Measurements from ENCODE around the gene USP25.
A peak's percentile ranks its signal among the peaks of the same experiment; 100 is the strongest.

USP25 gene

DNA sequence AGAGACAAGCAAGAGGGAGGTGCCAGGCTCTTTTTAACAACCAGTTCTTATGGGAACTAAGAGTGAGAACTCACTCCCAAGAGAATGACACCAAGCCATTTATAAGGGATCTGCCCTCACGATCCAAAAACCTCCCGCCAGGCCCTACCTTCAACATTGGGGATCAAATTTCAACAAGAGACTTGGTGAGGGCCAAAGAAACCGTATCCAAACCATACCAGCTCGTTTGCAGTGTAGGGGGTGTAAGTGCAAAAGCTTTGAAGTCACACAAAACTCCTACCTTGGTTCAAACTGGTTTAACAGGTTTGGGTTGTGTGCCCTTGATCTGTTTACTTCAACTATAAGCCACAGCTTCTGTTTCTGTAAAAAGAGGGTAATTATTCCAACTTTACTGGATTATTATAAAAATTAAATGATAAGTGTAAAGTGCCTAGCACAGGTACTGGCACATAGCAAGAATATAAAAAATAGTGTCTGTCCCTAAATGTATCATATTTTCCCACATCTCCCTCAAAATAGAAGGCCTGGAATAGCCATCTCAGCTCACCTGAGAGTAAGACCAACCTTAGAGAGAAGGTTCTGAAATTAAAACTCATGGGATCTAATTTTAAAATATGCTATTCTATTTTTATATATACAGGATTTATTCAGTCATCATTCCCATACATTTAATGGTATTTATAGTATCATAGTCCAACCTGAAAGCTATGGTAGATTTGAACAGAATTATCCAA lies 7.0 kb upstream of the USP25 start:
- peaks cover 2% of the 10 kb centered on the region for H3K79me1 ChIP-seq (ENCODE audit: low read length)

DNA sequence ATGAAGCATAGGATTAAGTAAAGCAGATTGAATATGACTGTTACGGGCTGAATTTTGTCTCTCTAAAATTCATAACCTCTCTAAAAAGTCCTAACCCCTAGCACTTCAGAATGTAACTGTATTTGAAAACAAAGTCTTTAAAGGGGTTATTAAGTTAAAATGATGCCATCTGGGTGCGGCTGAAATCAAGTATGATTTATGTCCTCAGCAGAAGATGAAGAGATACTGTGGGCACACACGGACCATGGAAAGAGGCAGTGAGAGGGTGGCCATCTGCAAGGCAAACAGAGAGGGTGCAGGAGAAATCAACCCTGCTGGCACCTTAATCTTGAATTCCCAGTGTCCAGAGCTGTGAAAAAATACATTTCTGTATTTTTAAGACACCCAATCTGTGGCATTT lies 3.8 kb upstream of the USP25 start:
- Histone ChIP-seq H3K9ac (ENCODE audit: low read length) (no peak overlapping the region), H2AFZ (ENCODE audit: insufficient read depth, low read length, poor library complexity) (no peak overlapping the region), H3K23ac (ENCODE audit: low read length) (no peak overlapping the region), H4K8ac (ENCODE audit: low read depth, low read length) (no peak overlapping the region), H3K4me1 (ENCODE audit: control insufficient read depth in 1 of 2, insufficient read depth in 2 of 2, low read length in 2 of 2) (peaks cover 0 to 4% of the 10 kb centered on the region in 2 experiments), H4K91ac (ENCODE audit: low read depth, low read length) (no peak overlapping the region), H3K79me1 (ENCODE audit: low read length) (peaks cover 14% of the 10 kb centered on the region), H3K14ac (ENCODE audit: low read length) (no peak overlapping the region), H3K9me3 (ENCODE audit: insufficient read depth, low read depth, low read length) (no peaks in the 10 kb centered on the region), H3K4ac (ENCODE audit: low read depth, low read length) (no peak overlapping the region), H2BK12ac (ENCODE audit: low read length) (no peak overlapping the region), H3K27ac (ENCODE audit: low read depth, low read length) (no peak overlapping the region), H3K79me2 (ENCODE audit: control insufficient read depth, insufficient read depth, low read length, poor library complexity) (peaks cover 9% of the 10 kb centered on the region), H3K27me3 (ENCODE audit: insufficient read depth, low read length) (no peaks in the 10 kb centered on the region), H3K4me2 (ENCODE audit: low read length) (no peak overlapping the region), H4K12ac (ENCODE audit: low read depth, low read length) (no peak overlapping the region), H3K36me3 (ENCODE audit: control insufficient read depth in 1 of 2, insufficient read depth in 2 of 2, low read length in 2 of 2) (no peaks in the 10 kb centered on the region), H2AK5ac (ENCODE audit: low read length) (no peak overlapping the region), H3K18ac (ENCODE audit: low read length) (no peak overlapping the region), H3K4me3 (ENCODE audit: low read depth, low read length) (no peak overlapping the region), H2BK120ac (ENCODE audit: insufficient read depth, low read length, poor library complexity) (no peak overlapping the region), H2BK5ac (ENCODE audit: low read depth, low read length, poor library complexity) (no peak overlapping the region)
- no CpG with 5 or more reads among the region's 3 CpGs for WGBS (ENCODE audit: extremely low coverage, insufficient coverage, insufficient read length)
- no peak for DNase-seq

More for the DNA sequence above, 7.0 kb upstream of the USP25 start:
- H4K8ac ChIP-seq (ENCODE audit: low read depth, low read length): no peak overlapping the region
- no peaks in the 10 kb centered on the region for H3K36me3 ChIP-seq (ENCODE audit: control insufficient read depth in 1 of 2, insufficient read depth in 2 of 2, low read length in 2 of 2)
- H3K27ac ChIP-seq (ENCODE audit: low read depth, low read length): peak overlapping the region; percentile 82
- H3K4me2 ChIP-seq (ENCODE audit: low read length): peak overlapping the region; percentile 38
- no peak overlapping the region for H3K23ac ChIP-seq (ENCODE audit: low read length)
- H2BK12ac ChIP-seq (ENCODE audit: low read length): peak overlapping the region; percentile 95
- H2AK5ac ChIP-seq (ENCODE audit: low read length): no peak overlapping the region
- H3K27me3 ChIP-seq (ENCODE audit: insufficient read depth, low read length): no peaks in the 10 kb centered on the region
- peak overlapping the region; percentile 10 for H2AFZ ChIP-seq (ENCODE audit: insufficient read depth, low read length, poor library complexity)
- peak; percentile 7 to 57 for DNase-seq
- H3K9me3 ChIP-seq (ENCODE audit: insufficient read depth, low read depth, low read length): no peaks in the 10 kb centered on the region
- peak overlapping the region; percentile 71 for H3K4ac ChIP-seq (ENCODE audit: low read depth, low read length)
- no peak overlapping the region for H3K9ac ChIP-seq (ENCODE audit: low read length)
- H3K4me1 ChIP-seq (ENCODE audit: control insufficient read depth in 1 of 2, insufficient read depth in 2 of 2, low read length in 2 of 2): peaks cover 0 to 4% of the 10 kb centered on the region in 2 experiments
- no CpG with 5 or more reads among the region's 4 CpGs for WGBS (ENCODE audit: extremely low coverage, insufficient coverage, insufficient read length)
- peak overlapping the region; percentile 85 for H2BK120ac ChIP-seq (ENCODE audit: insufficient read depth, low read length, poor library complexity)
- peak overlapping the region; percentile 80 for H2BK5ac ChIP-seq (ENCODE audit: low read depth, low read length, poor library complexity)
- H3K4me3 ChIP-seq (ENCODE audit: low read depth, low read length): no peak overlapping the region
- no peaks in the 10 kb centered on the region for H3K79me2 ChIP-seq (ENCODE audit: control insufficient read depth, insufficient read depth, low read length, poor library complexity)
- no peak overlapping the region for H3K14ac ChIP-seq (ENCODE audit: low read length)
- H4K91ac ChIP-seq (ENCODE audit: low read depth, low read length): peak overlapping the region; percentile 59
- no peak overlapping the region for H3K18ac ChIP-seq (ENCODE audit: low read length)
- H4K12ac ChIP-seq (ENCODE audit: low read depth, low read length): no peak overlapping the region

DNA sequence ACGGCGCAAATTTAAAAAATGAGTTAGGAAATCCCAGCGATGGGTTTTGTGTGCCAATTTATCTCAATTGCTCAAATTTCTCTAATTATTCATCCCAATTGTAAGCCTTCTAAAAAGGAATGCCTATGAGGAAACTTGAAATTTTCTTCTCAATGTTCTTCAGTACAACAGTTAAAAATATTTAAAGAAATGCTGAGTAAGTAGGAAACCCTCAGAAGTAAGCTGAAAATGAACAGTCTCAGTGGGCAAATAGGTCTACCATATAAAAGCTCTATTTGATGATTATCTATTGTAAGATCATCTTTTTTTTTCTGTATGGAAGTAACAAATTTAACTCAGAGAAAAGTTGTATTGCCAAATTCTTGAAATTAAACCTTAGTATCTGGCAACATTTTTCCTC lies 1.7 kb upstream of the USP25 start:
- no peak overlapping the region for H4K8ac ChIP-seq (ENCODE audit: low read depth, low read length)
- no CpG with 5 or more reads among the region's 3 CpGs for WGBS (ENCODE audit: extremely low coverage, insufficient coverage, insufficient read length)
- no peak overlapping the region for H4K12ac ChIP-seq (ENCODE audit: low read depth, low read length)

DNA sequence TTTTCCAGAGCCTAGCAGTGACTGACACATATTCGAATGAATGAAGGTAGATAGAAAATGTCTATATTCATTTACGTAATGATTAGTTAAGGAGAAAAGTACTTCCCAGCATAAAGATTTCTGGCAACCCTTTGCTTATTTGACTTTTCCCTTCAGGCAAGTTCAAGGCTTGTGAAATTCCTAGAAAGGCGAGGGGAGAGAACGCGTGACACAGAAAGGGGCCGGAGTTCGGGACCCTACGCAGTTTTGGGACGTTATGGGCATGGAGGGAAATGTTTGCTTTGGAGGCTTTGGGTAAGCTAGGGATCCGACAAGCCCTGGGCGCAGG lies 472 bp upstream of the USP25 start:
- peak overlapping the region; percentile 59 for H3K14ac ChIP-seq (ENCODE audit: low read length)
- no peak overlapping the region for H2AK5ac ChIP-seq (ENCODE audit: low read length)
- peak overlapping the region; percentile 98 for H3K4me2 ChIP-seq (ENCODE audit: low read length)
- peak overlapping the region; percentile 59 for H3K27ac ChIP-seq (ENCODE audit: low read depth, low read length)
- no peak overlapping the region for H3K23ac ChIP-seq (ENCODE audit: low read length)
- H3K4ac ChIP-seq (ENCODE audit: low read depth, low read length): peak overlapping the region; percentile 6
- no peaks in the 10 kb centered on the region for H3K9me3 ChIP-seq (ENCODE audit: insufficient read depth, low read depth, low read length)
- no peaks in the 10 kb centered on the region for H3K27me3 ChIP-seq (ENCODE audit: insufficient read depth, low read length)
- H3K79me2 ChIP-seq (ENCODE audit: control insufficient read depth, insufficient read depth, low read length, poor library complexity): peaks cover 13% of the 10 kb centered on the region
- peak overlapping the region; percentile 61 for H2BK12ac ChIP-seq (ENCODE audit: low read length)
- H4K8ac ChIP-seq (ENCODE audit: low read depth, low read length): peak overlapping the region; percentile 70
- WGBS (ENCODE audit: extremely low coverage, insufficient coverage, insufficient read length): no CpG with 5 or more reads among the region's 11 CpGs
- peak overlapping the region; percentile 75 for H3K9ac ChIP-seq (ENCODE audit: low read length)
- no peak for DNase-seq
- H2AFZ ChIP-seq (ENCODE audit: insufficient read depth, low read length, poor library complexity): peak overlapping the region; percentile 26
- peak overlapping the region; percentile 28 for H2BK5ac ChIP-seq (ENCODE audit: low read depth, low read length, poor library complexity)
- peaks cover 12% of the 10 kb centered on the region for H3K79me1 ChIP-seq (ENCODE audit: low read length)
- peak overlapping the region; percentile 32 for H3K18ac ChIP-seq (ENCODE audit: low read length)
- H3K36me3 ChIP-seq (ENCODE audit: control insufficient read depth in 1 of 2, insufficient read depth in 2 of 2, low read length in 2 of 2): no peaks in the 10 kb centered on the region
- H3K4me3 ChIP-seq (ENCODE audit: low read depth, low read length): peak overlapping the region; percentile 75
- H4K91ac ChIP-seq (ENCODE audit: low read depth, low read length): peak overlapping the region; percentile 46
- H2BK120ac ChIP-seq (ENCODE audit: insufficient read depth, low read length, poor library complexity): peak overlapping the region; percentile 86
- no peaks in the 10 kb centered on the region for H3K4me1 ChIP-seq (ENCODE audit: control insufficient read depth in 1 of 2, insufficient read depth in 2 of 2, low read length in 2 of 2)
- peak overlapping the region; percentile 13 for H4K12ac ChIP-seq (ENCODE audit: low read depth, low read length)

More for the DNA sequence above, 1.7 kb upstream of the USP25 start:
- H3K23ac ChIP-seq (ENCODE audit: low read length): no peak overlapping the region
- no peak overlapping the region for H3K4me2 ChIP-seq (ENCODE audit: low read length)
- H4K91ac ChIP-seq (ENCODE audit: low read depth, low read length): no peak overlapping the region
- no peaks in the 10 kb centered on the region for H3K4me1 ChIP-seq (ENCODE audit: control insufficient read depth in 1 of 2, insufficient read depth in 2 of 2, low read length in 2 of 2)
- no peak overlapping the region for H3K27ac ChIP-seq (ENCODE audit: low read depth, low read length)
- H2BK12ac ChIP-seq (ENCODE audit: low read length): no peak overlapping the region
- no peaks in the 10 kb centered on the region for H3K27me3 ChIP-seq (ENCODE audit: insufficient read depth, low read length)
- no peak overlapping the region for H3K9ac ChIP-seq (ENCODE audit: low read length)
- no peak overlapping the region for H2AFZ ChIP-seq (ENCODE audit: insufficient read depth, low read length, poor library complexity)
- H3K18ac ChIP-seq (ENCODE audit: low read length): no peak overlapping the region
- H2AK5ac ChIP-seq (ENCODE audit: low read length): no peak overlapping the region
- H2BK120ac ChIP-seq (ENCODE audit: insufficient read depth, low read length, poor library complexity): no peak overlapping the region
- H3K79me2 ChIP-seq (ENCODE audit: control insufficient read depth, insufficient read depth, low read length, poor library complexity): peaks cover 11% of the 10 kb centered on the region
- no peaks in the 10 kb centered on the region for H3K36me3 ChIP-seq (ENCODE audit: control insufficient read depth in 1 of 2, insufficient read depth in 2 of 2, low read length in 2 of 2)
- DNase-seq: no peak
- H3K4ac ChIP-seq (ENCODE audit: low read depth, low read length): no peak overlapping the region
- no peak overlapping the region for H2BK5ac ChIP-seq (ENCODE audit: low read depth, low read length, poor library complexity)
- no peak overlapping the region for H3K14ac ChIP-seq (ENCODE audit: low read length)
- H3K4me3 ChIP-seq (ENCODE audit: low read depth, low read length): no peak overlapping the region
- H3K9me3 ChIP-seq (ENCODE audit: insufficient read depth, low read depth, low read length): no peaks in the 10 kb centered on the region
- peaks cover 12% of the 10 kb centered on the region for H3K79me1 ChIP-seq (ENCODE audit: low read length)

Measured in trophoblast cell (in vitro differentiated cells and primary cell).